Activated CD4-positive, alpha-beta T cell treated with anti-CD3 and anti-CD28 coated beads, Interleukin-2, amount 50 U/mL, for 48 hours (primary cell): ENCODE measurements around the gene NAA35.
"Not testable (repeated sequence)": the region's sequence is repeated elsewhere in the genome, so short reads cannot be mapped to it uniquely, and the experiment has no call there.

ENCODE experiments used
- DNase-seq, 2 experiments: peaks; one replicate each; pipeline ENCODE4 v3.0.0-alpha.2; 2020

NAA35 gene

DNA sequence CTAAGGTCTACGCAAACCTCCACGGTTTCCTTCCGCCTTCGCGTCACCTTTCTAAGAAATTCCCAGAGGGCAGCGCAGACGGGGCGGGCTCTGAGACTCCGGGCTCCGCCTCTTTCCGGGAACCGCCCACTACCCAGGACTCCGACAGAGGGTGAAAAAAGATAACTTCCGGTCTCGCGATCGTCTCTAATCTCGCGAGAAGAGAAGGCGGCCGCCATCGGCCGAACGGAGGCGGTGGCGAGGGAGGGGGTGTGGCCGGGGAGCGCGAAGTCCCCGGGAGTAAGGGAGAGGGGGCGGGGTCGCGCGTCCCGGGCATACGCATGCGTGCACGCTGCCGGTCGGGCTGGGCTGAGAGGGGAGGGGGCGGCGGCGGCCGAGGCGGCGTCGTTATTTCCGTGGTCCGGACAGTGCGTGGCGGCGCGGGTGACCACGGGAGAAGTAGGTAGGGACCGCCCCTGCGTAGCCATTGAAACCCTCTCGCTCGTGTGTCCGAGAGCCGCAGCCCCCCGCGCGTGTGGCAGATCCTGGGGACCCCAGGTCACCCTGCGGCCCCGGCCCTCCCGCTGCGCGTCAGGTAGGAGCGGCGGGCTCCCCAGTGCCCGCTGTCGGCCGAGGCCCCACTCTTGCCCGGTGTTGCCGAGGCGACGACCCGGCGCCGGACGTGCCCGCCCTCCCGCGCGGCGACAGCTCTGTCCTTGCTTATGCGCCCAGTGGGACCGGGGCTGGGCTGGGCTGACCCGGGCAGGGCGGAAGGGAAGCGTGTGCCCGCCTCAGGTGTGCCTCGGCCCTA is at the start of gene NAA35:
TSS of gene NAA35 (plus strand) at position 315 of the 790 bp plus-strand sequence. CDS start 1,014 bp downstream, outside the sequence.
- peak; percentile 99 for DNase-seq

DNA sequence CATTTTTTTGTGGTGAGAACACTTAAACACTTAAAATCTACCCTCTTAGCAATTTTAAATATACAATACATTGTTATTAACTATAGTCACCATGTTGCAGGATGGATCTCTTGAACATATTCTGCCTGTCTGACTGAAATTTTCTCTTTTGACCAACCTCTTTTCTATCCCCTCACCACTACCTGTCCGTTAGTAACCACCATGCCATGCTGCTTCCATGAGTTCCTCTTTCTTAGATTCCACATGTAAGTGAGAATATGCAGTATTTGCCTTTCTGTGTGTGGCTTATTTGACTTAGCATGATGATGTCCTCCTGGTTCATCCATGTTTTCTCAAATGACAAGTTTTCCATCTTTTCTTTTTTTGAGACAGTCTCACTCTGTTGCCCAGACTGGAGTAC is 48.5 kb upstream of the NAA35 start:
- no peak for DNase-seq

DNA sequence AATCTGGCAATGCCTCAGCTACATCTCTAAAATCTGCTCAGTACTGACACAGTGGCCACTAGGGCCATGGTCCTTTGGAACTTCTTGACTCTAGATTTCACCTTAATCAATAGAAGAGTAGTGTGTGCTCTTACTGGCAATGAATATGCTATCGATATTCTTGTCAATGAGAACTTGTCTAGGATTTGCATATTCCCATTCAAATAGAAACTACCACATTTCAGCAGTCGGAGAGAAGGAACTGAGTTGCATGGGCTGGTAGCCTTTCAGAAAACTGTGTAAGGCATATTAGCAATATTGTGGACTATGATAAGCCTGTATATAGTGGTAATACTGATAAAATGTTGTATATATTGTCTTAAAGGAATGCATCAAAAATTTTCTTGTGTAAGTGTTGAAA is 45.3 kb upstream of the NAA35 start:
- no peak for DNase-seq

DNA sequence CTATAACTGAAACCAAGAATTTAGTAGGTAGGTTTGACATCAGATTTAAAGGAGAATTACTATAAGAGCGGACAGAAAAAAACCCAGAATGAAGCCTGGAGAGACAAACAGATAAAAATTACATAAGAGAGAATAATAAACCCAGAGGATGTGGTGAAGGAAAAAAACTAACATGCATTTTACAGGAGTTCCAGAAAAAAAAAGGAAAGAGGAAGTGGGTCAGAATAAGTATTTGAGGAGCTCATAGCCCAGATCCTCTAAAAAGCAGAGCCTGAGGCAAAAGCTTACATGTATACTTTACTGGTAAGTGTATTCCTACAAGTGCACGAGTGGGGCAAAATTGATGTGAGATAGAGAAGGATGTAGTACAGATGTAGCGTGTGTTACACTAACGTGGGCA is 43.1 kb upstream of the NAA35 start:
- DNase-seq = no peak

DNA sequence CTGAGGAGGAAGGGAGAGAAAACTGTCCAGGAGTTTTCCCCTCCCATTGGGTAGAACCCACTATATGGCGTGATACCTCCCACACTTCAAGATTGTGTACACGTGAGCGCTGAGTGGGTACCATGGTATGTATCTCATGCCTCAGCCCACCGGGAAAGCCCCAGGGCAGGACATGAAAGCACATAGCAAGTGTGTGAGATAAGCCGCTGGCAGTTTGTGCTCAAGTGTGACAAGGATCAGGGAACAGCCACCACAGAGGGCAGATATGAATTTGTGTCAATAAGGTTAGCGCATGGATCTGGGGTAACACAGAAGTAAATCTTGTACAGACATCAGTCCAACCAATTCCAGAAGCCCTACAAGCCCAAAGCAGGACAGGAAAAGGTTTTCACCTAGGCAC is 42.6 kb upstream of the NAA35 start:
- no peak for DNase-seq

DNA sequence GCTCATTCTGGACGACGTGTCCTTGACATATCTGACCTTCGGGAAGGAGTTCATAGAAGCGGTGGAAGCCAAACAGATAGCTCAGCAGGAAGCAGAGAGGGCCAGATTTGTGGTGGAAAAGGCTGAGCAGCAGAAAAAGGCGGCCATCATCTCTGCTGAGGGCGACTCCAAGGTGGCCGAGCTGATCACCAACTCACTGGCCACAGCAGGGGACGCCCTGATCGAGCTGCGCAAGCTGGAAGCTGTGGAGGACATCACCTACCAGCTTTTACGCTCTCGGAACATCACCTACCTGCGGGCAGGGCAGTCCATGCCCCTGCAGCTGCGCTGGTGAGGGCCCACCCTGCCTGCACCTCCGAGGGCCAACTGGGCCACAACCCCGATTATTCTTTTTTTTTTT is 41.6 kb upstream of the NAA35 start:
- DNase-seq = no peak

DNA sequence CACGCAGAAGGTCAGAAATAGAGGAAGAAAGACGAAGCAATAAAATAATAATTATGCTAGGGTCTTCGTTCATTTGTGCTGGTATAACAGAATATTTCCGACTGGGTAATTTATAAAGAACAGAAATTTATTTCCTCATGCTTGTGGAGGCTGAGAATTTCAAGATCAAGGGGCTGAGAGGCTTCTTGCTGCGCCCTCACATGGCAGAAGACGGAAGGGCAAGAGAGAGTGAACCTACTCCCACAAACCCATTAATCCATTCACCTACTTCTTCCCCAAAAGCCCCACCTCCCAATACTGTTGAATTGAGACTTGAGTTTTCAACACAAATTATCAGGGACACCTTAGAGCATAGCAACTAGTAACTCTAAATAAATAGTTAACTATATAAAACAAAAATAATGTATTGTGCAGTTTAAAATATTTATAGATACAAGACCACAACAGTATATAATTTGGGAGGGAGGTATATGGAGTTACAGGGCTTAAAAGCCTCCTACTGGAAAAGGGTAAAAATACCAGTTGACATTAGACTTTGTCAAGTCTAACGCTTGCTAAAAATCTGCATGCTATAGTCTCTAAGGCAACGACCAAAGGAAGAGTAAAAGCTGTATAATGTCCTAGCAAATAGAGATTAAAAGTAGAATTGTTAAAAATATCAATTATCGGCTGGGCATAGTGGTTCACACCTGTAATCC is 40.3 kb upstream of the NAA35 start:
- peak; percentile 54 to 61 for DNase-seq

DNA sequence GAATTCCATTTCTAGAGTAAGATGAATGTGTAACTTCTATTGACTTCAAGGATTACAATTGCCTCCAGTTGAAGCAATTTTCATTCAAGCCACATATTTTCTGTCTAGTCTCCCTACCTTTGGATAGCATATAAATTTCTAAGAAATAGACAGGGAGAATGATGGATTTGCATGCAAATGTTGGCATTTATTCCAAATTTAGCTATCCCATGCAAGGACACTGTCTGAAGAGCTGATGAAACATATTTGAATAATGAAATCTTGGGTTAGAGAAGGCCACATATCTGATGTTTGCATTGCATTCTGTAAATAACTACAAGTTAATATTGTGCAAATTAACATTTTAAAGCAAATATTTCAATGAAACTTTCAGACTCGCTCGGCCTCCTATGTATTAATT is 36.0 kb upstream of the NAA35 start:
- no peak for DNase-seq

DNA sequence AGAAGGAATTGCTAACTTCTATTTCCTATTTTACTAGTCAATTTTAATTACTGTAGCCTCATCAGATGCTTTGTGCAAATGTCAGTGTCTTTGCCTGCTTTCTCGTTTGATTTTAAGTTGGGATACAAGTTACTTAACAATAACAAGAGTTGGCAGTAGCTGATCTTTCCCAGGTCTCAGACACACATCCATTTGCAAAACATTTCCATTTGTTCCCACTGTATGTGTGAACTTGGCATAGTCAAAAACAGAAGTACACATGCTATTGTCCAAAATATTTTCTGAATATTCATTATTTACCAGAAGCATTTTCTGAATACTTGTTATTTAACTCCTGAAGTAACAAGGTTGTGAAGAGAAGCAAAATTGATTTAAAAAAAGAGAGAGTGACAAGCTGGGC is 35.0 kb upstream of the NAA35 start:
- no peak for DNase-seq

DNA sequence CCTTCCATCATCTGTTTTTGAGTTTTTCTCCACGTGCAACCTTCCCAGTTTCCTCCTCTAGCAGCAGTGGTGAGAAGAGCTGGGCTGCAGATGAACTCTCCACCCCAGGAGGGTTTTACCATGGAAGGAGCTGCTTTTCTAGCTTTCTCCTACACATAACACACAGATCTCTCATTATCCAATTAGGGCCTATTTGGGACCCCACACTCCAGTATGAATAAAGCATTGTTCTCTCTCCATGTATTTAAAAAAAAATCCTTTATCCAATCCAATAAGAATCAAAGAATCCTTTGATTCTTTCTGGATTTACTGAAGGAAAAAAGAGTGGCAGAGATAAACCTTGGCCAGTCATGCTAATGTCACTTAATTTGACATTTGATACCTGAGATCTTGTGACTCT is 31.6 kb upstream of the NAA35 start:
- no peak for DNase-seq

DNA sequence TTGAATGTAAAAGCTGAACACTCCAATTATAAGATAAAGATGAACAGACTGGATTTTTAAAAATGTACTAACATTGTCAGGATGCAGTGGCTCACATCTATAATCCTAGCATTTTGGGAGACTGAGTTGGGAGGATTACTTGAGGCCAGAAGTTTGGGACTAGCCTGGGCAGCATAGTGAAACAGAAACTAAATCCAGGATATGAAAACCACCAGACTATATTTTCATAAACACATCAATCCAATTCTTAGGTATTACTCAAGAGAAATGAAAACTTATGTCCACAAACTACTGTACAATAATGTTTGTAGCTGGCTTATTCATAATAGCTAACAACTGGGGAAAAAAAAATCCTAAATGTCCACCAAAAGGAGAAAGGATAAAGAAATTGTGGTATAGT is 26.8 kb upstream of the NAA35 start:
- no peak for DNase-seq

DNA sequence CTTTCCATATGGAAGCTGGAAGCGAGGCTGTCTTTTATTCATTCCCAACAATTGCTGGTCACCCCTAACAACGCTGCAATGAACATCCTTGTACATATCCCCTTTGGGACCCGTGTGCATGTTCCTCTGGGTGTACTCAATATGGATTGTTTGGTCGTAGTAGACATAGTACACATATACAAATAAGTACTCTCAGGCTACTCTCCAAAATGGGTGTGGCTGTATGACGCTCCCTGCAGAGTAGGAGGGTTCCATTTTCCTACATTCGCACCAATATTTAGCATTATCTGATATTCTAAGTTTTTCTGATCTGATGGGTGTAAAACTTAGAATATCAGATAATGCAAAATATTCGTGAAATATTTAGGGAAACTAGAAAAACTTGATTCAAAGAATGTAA is 23.2 kb upstream of the NAA35 start:
- no peak for DNase-seq

DNA sequence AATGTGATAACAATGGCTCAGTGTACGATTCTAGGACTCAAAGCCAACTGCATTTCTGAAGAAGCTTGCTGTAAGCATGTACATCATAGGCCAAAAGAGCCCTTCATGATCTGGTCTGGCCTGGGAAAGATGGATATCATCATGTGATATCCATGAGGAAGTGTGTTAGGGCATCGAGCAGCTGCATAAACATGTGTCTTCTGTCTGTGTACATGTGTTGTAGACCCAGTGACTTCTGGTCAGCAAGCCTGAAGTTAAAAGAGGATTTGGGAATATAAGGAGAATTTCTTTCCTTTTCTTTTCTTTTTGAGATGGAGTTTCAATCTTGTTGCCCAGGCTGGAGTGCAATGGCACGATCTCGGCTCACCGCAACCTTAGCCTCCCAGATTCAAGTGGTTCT is 15.5 kb upstream of the NAA35 start:
- DNase-seq = no peak

DNA sequence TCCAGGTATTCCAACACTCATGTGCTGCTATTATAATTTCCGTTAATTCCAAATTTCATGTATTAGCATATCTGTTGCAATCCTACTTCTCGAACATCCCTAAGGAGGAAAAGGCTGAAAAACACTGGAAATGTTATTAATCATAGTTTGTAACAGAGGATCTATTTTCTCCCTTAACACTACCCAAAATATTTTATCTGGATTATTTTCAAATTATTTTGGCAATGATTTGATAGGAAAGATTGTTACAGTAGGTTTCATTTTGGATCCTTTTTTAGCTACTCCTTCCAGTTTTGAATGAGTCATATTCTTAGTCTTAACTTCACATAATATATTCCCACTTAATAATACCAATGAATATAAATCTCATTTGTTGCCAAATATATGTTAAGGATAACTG is 13.9 kb upstream of the NAA35 start:
- no peak for DNase-seq

DNA sequence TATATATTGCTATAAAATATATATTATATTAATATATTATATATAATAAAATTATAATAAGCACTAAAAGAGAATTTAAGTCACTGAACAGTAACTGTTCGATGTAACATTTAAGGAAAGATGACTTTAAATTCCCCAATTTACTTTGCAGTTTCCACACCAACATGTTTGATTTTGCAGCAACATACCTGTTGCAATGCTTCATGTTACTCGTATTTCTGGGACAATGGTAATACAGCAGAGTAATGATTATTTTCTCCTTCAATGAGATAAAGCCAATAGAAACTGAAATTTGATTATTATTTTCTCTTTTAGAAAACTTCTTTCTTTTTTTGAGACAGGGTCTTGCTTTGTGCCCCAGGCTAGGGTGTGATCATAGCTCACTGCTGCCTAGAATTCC is 9.5 kb upstream of the NAA35 start:
- DNase-seq = no peak

DNA sequence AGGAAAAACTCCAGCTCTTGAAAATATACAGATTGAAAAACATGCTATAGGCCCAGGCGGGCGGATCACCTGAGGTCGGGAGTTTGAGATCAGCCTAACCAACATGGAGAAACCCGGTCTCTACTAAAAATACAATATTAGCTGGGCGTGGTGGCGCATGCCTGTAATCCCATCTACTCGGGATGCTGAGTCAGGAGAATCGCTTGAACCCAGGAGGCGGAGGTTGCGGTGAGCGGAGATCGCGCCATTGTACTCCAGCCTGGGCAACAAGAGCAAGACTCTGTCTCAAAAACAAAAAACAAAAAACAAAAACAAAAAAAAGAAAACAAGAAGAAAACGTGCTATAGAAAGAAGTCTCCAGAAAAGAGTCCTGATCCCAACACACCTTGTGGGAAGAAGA is 5.0 kb upstream of the NAA35 start:
- DNase-seq = not testable (repeated sequence)

DNA sequence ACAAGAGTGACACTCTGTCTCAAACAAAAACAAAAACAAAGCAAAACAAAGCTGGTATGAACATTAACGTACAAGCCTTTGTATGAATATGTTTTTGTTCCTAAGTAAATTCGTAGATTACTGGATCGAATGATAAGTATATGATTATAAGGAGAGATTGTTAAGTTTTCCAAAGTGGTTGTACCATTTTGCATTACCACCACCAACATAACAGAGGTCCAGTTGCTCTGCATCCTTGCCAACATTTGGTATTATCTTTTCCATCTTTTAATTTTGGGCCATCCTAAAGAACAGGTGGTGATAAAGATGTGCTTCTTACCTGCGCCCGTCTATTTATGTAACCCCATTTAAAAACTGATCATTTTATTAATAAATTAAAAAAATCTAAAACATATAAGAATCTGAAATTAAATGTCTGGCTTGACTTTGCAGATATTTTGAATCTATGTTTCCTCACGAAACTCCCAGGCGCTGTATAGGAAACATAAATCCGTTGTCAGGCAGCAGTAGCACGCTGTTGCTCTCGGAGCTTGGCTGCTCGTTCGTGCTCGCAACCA is 593 bp upstream of the NAA35 start:
- DNase-seq = no peak

DNA sequence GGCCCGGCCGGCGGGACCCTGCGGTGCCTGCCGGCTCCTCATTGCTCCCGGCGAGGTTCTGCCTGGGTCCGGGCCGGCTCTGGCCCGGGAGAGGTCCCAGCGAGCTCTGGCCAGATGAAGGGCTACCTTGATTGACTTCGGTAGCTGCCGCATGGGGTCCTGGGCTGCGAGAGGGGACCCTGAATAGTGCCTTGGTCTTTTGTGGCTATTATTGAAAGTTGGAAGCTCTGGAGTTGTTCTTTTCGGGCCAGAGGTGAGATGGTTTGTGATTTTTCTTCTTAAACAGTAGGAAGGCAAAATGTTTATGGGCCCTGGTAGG is 635 bp downstream of the NAA35 start:
- DNase-seq = no peak

DNA sequence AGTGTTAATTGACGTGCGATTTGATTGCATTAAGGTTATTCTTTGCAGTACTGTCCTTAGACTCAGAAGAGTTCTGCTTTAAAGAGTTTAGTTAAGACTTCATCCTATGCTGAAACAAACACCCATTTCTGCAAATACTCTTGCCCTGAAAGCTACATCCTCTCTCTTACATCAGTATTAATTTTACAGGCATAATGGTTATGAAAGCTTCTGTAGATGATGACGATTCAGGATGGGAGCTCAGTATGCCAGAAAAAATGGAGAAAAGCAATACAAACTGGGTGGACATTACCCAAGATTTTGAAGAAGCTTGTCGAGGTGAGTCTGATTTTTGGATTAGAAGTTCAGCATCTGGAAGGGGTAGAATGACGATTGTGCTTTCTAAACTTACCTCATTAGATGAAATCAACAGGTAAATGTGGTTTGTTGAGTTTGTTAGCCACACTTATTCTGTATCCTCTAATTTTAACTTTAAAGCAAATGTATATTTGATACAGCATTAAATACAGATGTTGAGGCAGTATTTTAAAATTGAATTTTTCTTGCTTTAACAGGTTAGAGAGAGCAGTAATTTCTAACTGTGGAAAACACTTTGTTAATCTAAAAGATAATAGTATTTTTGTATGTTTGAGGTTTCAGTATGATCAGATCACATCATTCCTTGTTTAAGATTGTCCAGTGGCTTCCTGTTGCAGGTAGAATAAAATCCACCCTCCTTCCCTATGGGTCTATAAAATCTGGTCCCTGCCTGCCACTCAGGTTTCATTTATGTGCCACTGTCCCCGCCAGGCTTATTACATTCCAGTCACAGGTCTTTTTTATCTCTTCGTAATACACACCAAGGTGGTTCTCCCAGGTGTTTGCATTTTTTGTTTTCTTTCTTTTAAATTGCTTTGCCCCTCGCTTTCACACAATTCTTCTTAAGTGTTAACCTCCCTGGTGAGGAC is 1.3 kb downstream of the NAA35 start:
- DNase-seq = no peak

DNA sequence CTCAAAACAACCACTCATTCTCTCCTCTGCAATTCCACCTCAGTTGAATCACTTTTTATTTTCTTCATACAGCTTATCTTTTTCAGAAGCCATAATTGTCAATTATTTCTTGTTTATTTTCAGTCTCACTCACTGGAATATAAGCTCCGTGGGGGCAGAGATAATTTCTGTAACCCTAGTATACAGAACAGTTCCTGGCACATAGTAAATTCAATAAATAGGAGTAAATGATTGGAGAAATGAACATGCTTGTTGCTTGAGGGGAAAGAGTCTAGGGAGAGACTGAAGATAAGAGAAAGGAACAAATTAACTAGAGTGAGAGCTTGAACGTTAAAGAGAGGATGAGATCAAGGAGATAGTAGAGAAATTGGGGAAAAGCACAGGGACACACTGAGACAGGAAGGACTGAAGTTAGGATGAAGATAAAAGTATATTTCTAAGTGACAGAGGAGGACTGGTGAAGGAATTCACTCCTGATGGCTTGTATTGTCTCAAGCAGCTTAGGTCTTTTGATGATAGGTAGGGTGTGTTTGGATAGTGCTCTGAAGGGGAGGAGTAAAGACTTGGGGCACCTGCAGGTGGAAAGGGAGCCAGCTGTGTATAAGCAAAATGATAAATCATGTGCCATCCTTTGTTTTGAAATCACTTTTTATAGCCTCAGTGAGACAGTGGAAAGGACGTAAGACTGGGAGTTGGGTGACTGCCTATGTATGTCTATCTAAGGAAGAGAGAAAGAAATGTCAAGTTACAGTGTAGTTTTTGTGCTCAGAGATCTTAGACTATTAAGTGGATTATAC is 2.2 kb downstream of the NAA35 start:
- DNase-seq = no peak

DNA sequence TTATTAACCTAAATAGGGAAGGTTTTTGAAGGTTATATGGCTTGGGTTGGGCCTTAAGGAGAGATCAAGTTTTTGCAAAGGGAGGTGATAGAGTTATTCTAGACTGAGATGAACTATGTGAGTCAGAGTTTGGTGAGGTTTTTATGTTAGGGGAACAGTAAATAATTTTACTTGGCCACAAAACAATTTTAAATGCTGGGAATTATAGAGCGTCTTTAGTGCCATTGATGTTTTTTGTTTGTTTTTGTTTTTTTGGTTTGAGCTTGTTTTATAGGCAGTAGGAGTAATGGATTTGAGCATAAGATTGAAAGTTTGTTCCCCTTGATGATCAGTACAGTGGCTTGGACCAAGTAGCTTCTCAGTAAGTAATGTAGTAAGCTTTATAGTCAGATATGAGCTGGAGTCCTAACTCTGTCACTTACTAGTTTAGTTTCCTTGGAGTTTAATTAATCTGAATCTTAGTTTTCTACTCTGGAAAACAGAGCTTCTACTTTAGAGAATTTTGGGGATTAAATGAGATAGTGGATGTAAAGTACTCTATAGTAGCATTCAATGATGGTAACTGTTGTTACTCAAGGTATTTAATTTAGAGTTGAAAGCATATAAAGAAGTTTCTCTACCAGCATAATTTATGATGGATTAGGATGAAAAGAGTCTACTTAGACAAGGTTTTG is 2.9 kb downstream of the NAA35 start:
- DNase-seq = no peak

DNA sequence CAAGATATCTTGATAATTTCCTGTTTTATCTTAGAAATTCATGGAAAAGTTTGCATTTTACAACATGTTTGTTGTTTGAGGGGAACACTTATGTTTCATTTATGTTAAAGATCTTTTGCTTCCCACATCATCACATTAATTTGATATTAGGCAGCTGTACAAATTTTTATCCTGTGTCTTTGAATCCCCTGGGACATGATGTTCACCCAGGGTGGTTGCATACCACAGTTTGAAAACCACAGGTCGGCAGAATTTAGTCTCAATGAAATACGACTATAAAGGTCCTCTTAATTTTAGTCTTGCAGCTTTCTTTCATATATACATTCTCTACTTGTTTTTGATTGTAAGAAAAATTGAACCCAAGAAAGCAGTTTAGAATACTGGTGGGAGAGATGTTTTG is 3.7 kb downstream of the NAA35 start:
- no peak for DNase-seq
